HepG2 (cell line): ENCODE results near the gene ANKRD65. TPM values are rescaled to one million over a fixed set of nuclear protein-coding genes. Genes with fewer than 3 reads are reported as not detected.

Source experiments
- AGO2 ChIP-seq: fragments of 200-400 bp; formaldehyde crosslinking; optimal IDR thresholded peaks from 2 replicates; pipeline ENCODE3; 2017; ENCODE audit warnings: mild to moderate bottlenecking, low read depth, low read length, moderate library complexity
- ARID5B ChIP-seq: IDR thresholded peaks from 2 replicates; pipeline ENCODE4 v1.4.0; 2020; ENCODE audit warnings: mild to moderate bottlenecking, missing genetic modification reagents
- CCAR2 ChIP-seq: fragments of 200-400 bp; formaldehyde crosslinking; optimal IDR thresholded peaks from 2 replicates; pipeline ENCODE3; 2018; ENCODE audit warnings: low read depth, mild to moderate bottlenecking, low read length, moderate library complexity
- ESRRA ChIP-seq: sonication (generic); formaldehyde crosslinking; IDR thresholded peaks from 2 replicates; pipeline ENCODE4 v1.5.1; 2020; ENCODE audit warnings: mild to moderate bottlenecking, low read depth, missing genetic modification reagents
- FOXK2 ChIP-seq: fragments of 450-650 bp; IDR thresholded peaks from 2 replicates; pipeline ENCODE4 v1.6.1; 2016
- FOXO1 ChIP-seq: sonication (generic); formaldehyde crosslinking; IDR thresholded peaks from 2 replicates; pipeline ENCODE4 v1.4.0; 2020; ENCODE audit warnings: missing genetic modification reagents
- FOXP1 ChIP-seq, 2 experiments: fragments of 450-650 bp in 1 of 2; IDR thresholded peaks; 2 replicates each; pipeline ENCODE4 v1.6.1; 2017 to 2018; ENCODE audit warnings: antibody characterized with exemption in 1 of 2
- HINFP ChIP-seq: sonication (generic); formaldehyde crosslinking; IDR thresholded peaks from 2 replicates; pipeline ENCODE4 v1.4.0; 2020; ENCODE audit warnings: low read depth, mild to moderate bottlenecking, missing genetic modification reagents
- IKZF1 ChIP-seq: fragments of 450-650 bp; IDR thresholded peaks from 2 replicates; pipeline ENCODE4 v1.7.1; 2016
- IRF2 ChIP-seq: IDR thresholded peaks from 2 replicates; pipeline ENCODE4 v1.6.1; 2018; ENCODE audit warnings: missing genetic modification reagents, missing compliant biosample characterization
- NFKB2 ChIP-seq: sonication (generic); formaldehyde crosslinking; IDR thresholded peaks from 2 replicates; pipeline ENCODE4 v1.4.0; 2020; ENCODE audit warnings: missing genetic modification reagents, borderline replicate concordance
- RAD21 ChIP-seq: fragments of 450-650 bp; formaldehyde crosslinking; IDR thresholded peaks from 2 replicates; pipeline ENCODE4 v1.5.0; 2020; ENCODE audit warnings: mild to moderate bottlenecking
- RBM39 ChIP-seq: fragments of 200-400 bp; formaldehyde crosslinking; IDR thresholded peaks from one replicate; pipeline ENCODE4 v1.6.1; 2018; ENCODE audit warnings: antibody characterized with exemption, mild to moderate bottlenecking, low read depth, low read length; ENCODE audit not compliant: poor library complexity, severe bottlenecking
- TBP ChIP-seq: sonication (generic); formaldehyde crosslinking; IDR thresholded peaks from 2 replicates; pipeline ENCODE4 v1.5.0; 2020; ENCODE audit warnings: missing genetic modification reagents
- ZNF142 ChIP-seq: sonication (generic); formaldehyde crosslinking; IDR thresholded peaks from 2 replicates; pipeline ENCODE4 v1.4.0; 2020; ENCODE audit warnings: missing genetic modification reagents
- ZNF3 ChIP-seq: IDR thresholded peaks from 2 replicates; pipeline ENCODE4 v1.7.0; 2017; ENCODE audit warnings: inconsistent platforms
- ZNF367 ChIP-seq: sonication (generic); formaldehyde crosslinking; IDR thresholded peaks from 2 replicates; pipeline ENCODE4 v1.4.0; 2020; ENCODE audit warnings: missing genetic modification reagents, borderline replicate concordance
- ZNF547 ChIP-seq: sonication (generic); formaldehyde crosslinking; IDR thresholded peaks from 2 replicates; pipeline ENCODE4 v1.5.1; 2020; ENCODE audit warnings: mild to moderate bottlenecking, missing genetic modification reagents
- ZNF629 ChIP-seq: sonication (generic); formaldehyde crosslinking; conservative IDR thresholded peaks from 2 replicates; pipeline ENCODE4 v1.5.0; 2020; ENCODE audit warnings: missing genetic modification reagents
- polyA plus RNA-seq, 8 experiments: library from polyadenylated mRNA; depleted of rRNA in 3 of 8; stranded (reverse) in 7 of 8; unstranded in 1 of 8; fragments of >200 nt; fragmentation: Illumina TruSeq in 4 of 8; extraction: Trizol in 4 of 8; gene quantifications; 2 replicates each; pipeline versions ENCODE4 v1.2.1 to v1.2.3, GENCODE V29; 2011 to 2016; ENCODE audit warnings: low read depth in 4 of 8, missing spikeins in 1 of 8, mixed read lengths in 1 of 8; ENCODE audit not compliant: insufficient read depth in 1 of 8
- total RNA-seq, 5 experiments: library from RNA; depleted of rRNA; stranded (reverse); fragments of >200 nt; fragmentation: Illumina TruSeq; extraction: Trizol; gene quantifications; 2 replicates each; pipeline ENCODE4 v1.2.3, GENCODE V29; 2016; ENCODE audit warnings: low read depth in 1 of 5

Gene ANKRD65
- total and polyA plus RNA-seq, 2 of the 13 experiments (the other 11 are each of a cell fraction or from before 2014, with no cell fraction given): 12.1 to 30.1 TPM

GRCh38 chr1:1374929-1375662 is 46.0 kb downstream of the ANKRD65 start, which contains the start of gene AURKAIP1 (continued):
- TF ChIP-seq FOXO1 (peak; percentile 70), IKZF1 (no peak), CCAR2 (peak; percentile 90), ZNF547 (CRISPR knock-in tag) (peak; percentile 95), ZNF629 (CRISPR knock-in tag) (no peak; the same call in 1 of the 2 replicates), RBM39 (peak; percentile 92), IRF2 (peak; percentile 97), AGO2 (peak; percentile 18), NFKB2 (peak; percentile 95; the same call in 1 of the 2 replicates), ZNF3 (CRISPR knock-in tag) (no peak), ARID5B (CRISPR knock-in tag) (peak; percentile 81), ZNF142 (CRISPR knock-in tag) (peak; percentile 91), HINFP (CRISPR knock-in tag) (peak; percentile 71), ESRRA (CRISPR knock-in tag) (peak; percentile 80; the same call in 1 of the 2 replicates), FOXP1 (IDR thresholded peaks at IDR 0.05) (no peak), FOXP1 (CRISPR knock-in tag; IDR thresholded peaks at IDR 0.05) (no peak), ZNF367 (CRISPR knock-in tag) (0 out of 2 replicates have a peak, but pooled peaks have one; percentile 62), TBP (CRISPR knock-in tag) (peak; percentile 72; the same call in 1 of the 2 replicates), RAD21 (peak; percentile 71), FOXK2 (peak; percentile 30; the same call in 1 of the 2 replicates)
